Sigmoid colon (tissue), 7 donors: ENCODE measurements around the gene PCNT. TPM values are rescaled to one million over a fixed set of nuclear protein-coding genes. Genes with fewer than 3 reads are reported as not detected.

Experiments
- DNase-seq: peaks from one replicate; pipeline ENCODE4 v3.0.0-alpha.2; 2019
- H3K27ac ChIP-seq, 4 donors: fragments of 200-600 bp; sonication (generic); one replicate each; pipeline ENCODE4 v1.5.1; 2016 to 2019; ENCODE audit warnings: mild to moderate bottlenecking in 1 of 4
- H3K27me3 ChIP-seq, 3 donors: fragments of 200-600 bp; sonication (generic); one replicate each; pipeline ENCODE4 v1.5.1; 2019; ENCODE audit warnings: mild to moderate bottlenecking in 1 of 3
- H3K36me3 ChIP-seq, 4 donors: fragments of 200-600 bp; sonication (generic); one replicate each; pipeline ENCODE4 v1.5.1; 2016 to 2019
- H3K4me1 ChIP-seq, 4 donors: fragments of 200-600 bp; sonication (generic); one replicate each; pipeline ENCODE4 v1.5.1; 2017 to 2019
- H3K4me3 ChIP-seq, 4 donors: fragments of 200-600 bp; sonication (generic); one replicate each; pipeline ENCODE4 v1.5.1; 2017 to 2019; ENCODE audit warnings: mild to moderate bottlenecking in 2 of 4, moderate library complexity in 1 of 4
- H3K9me3 ChIP-seq, 4 donors: fragments of 200-600 bp in 3 of 4; sonication (generic) in 3 of 4; one replicate each; pipeline versions ENCODE4 v1.5.1 to v1.6.1; 2013 to 2019
- EP300 ChIP-seq, 4 donors: sonication (generic); formaldehyde crosslinking; IDR thresholded peaks; one replicate each; pipeline ENCODE4 v1.6.1; 2017; ENCODE audit warnings: antibody characterized with exemption in 4 of 4
- POLR2A ChIP-seq, 2 donors: fragments of 450-650 bp; IDR thresholded peaks; one replicate each; pipeline ENCODE4 v1.6.1; 2016; ENCODE audit warnings: antibody characterized with exemption in 2 of 2, mild to moderate bottlenecking in 2 of 2, moderate library complexity in 2 of 2
- POLR2AphosphoS5 ChIP-seq, 4 donors: sonication (generic); formaldehyde crosslinking; IDR thresholded peaks; one replicate each; pipeline ENCODE4 v1.6.1; 2017; ENCODE audit warnings: antibody characterized with exemption in 4 of 4
- WGBS, 2 donors: extraction: QIAGEN DNeasy Blood & Tissue Kit; methylation state at CpG; one replicate each; pipeline ENCODE4 v1.1.7; 2013; 5-methylcytosine and 5-hydroxymethylcytosine counted together
- intact Hi-C: fragments of 100-400 bp; cut with DNase I; formaldehyde crosslinking; loops from one replicate; pipeline ENCODE4 v1.15.1; 2023
- polyA plus RNA-seq, 3 donors: library from polyadenylated mRNA; stranded (reverse); fragments of 200-250 nt; gene quantifications; one replicate each; pipeline ENCODE4 v1.2.3, GENCODE V29; 2013
- total RNA-seq, 4 donors: library from RNA; depleted of rRNA; stranded (reverse); fragments of >200 nt; gene quantifications; one replicate each; pipeline ENCODE4 v1.1.0, GENCODE V29; 2016
- TF ChIP-seq, protein P1 (sequence below), 4 experiments: fragments of 450-650 bp in 3 of 4; fragments of 200-600 bp in 1 of 4; IDR thresholded peaks; one replicate each; pipeline ENCODE4 v1.5.1; 2016 to 2019; ENCODE audit warnings: antibody characterized with exemption in 4 of 4, mild to moderate bottlenecking in 3 of 4, moderate library complexity in 2 of 4
- donor health status: healthy with polysubstance abuse.
- donor health status: Bipolar disorder and iron deficiency.
- donor health status: healthy.

The PCNT gene
- total and polyA plus RNA-seq, 7 donors = 6.0 to 49.6 (median 18.5) TPM

DNA sequence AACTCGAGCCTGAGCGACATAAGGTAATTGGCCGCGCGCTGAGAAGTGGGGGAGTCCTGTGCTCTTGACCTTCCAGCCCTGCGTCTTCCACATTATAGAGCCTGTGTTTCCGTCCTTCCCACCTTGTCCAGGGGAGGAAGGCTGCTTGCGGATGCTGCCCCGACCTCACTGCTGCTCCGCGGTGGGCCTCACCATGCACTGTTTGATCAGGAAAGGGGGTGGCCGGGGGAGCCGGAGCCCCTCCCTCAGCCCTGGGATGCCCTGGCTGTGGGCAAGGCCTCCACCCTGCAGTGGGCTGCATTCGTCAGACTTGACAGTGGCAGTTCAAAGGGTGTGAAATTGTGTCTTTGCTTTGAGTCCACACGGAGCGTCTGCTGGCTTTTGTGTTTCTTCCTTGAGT lies 30.1 kb downstream of the PCNT start:
- WGBS, 2 donors = 93 to 97% methylated on average over 16 of the region's 16 CpGs
- Histone ChIP-seq H3K36me3 (peaks cover 27 to 99% (median 81%) of the 10 kb centered on the region in 4 donors), H3K4me3 (no peak overlapping the region), H3K27ac (no peak overlapping the region), H3K9me3 (no peaks in the 10 kb centered on the region), H3K4me1 (no peaks in the 10 kb centered on the region), H3K27me3 (no peaks in the 10 kb centered on the region)
- intact Hi-C loops = no loop called here
- TF ChIP-seq POLR2A (IDR thresholded peaks at IDR 0.05) = no peak
- no peak for TF ChIP-seq POLR2AphosphoS5 (IDR thresholded peaks at IDR 0.05)
- no peak for TF ChIP-seq EP300 (IDR thresholded peaks at IDR 0.05)
- TF ChIP-seq, protein P1, sequence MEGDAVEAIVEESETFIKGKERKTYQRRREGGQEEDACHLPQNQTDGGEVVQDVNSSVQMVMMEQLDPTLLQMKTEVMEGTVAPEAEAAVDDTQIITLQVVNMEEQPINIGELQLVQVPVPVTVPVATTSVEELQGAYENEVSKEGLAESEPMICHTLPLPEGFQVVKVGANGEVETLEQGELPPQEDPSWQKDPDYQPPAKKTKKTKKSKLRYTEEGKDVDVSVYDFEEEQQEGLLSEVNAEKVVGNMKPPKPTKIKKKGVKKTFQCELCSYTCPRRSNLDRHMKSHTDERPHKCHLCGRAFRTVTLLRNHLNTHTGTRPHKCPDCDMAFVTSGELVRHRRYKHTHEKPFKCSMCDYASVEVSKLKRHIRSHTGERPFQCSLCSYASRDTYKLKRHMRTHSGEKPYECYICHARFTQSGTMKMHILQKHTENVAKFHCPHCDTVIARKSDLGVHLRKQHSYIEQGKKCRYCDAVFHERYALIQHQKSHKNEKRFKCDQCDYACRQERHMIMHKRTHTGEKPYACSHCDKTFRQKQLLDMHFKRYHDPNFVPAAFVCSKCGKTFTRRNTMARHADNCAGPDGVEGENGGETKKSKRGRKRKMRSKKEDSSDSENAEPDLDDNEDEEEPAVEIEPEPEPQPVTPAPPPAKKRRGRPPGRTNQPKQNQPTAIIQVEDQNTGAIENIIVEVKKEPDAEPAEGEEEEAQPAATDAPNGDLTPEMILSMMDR (IDR thresholded peaks at IDR 0.05) = no peak
- DNase-seq = no peak

DNA sequence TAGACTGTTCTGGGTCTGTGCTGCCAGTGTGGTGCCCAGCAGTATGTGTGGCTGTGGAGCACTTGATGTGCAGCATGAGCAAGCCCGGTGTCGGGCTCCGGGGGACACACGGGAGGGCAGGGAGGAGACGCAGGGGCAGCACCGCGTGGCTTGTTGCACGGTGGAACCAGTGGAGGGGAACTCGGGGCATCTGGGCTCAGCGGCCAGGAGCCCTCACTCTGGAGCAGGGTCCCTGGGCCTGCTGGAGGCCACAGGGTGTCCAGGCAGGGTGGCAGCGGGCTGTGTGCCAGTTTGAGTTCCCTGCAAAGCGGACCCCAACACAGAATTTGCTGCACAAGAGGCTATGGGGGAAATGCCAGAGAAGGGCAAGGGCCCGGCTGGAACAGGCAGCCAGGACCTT lies 30.6 kb downstream of the PCNT start:
- Histone ChIP-seq H3K27me3 (no peaks in the 10 kb centered on the region), H3K36me3 (peaks cover 23 to 95% (median 76%) of the 10 kb centered on the region in 4 donors), H3K9me3 (no peaks in the 10 kb centered on the region), H3K4me3 (no peak overlapping the region), H3K4me1 (no peaks in the 10 kb centered on the region), H3K27ac (no peak overlapping the region)
- TF ChIP-seq POLR2AphosphoS5 (IDR thresholded peaks at IDR 0.05) = no peak
- TF ChIP-seq POLR2A (IDR thresholded peaks at IDR 0.05) = no peak
- TF ChIP-seq, protein P1 (IDR thresholded peaks at IDR 0.05) = no peak
- TF ChIP-seq EP300 (IDR thresholded peaks at IDR 0.05) = no peak
- WGBS, 2 donors = 96% methylated on average over 13 of the region's 13 CpGs
- no peak for DNase-seq
- intact Hi-C loops = no loop called here

DNA sequence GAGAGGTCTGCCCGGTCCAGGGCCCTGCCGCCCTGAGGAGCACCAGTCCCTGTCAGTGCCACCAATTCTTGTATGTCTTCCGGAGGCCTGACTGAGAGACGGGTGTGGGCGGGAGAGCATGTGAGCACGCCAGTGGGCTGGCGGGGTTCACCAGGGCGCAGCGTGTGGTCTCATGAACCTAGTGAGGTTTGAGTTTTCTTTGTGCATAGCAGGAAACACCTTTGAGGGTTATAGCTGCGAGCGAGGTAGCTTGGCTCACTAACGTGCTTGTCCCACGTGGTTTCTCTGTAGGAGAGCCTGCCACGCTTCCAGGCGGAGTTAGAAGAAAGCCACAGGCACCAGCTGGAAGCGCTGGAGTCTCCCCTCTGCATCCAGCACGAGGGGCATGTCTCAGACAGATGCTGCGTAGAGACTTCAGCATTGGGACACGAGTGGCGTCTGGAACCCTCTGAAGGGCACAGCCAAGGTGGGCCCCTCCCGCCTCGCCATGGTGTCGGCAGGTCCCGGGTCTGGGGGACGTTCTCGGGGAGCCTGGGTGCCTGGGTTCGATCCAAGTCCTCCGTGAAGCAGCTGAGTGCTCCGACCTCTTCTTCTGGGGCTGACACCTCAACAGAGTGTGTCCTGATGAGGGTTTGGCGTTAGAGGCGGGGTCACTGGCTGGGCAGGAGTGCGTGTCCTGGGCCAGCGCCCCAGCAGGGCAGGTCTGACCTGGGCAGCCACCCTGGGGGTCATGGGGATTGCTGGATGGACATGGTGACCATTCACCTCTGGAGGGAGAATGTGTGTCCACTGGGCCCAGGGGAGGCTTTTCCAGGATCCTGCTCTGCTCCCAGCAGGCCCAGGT lies 31.4 kb downstream of the PCNT start:
- intact Hi-C loops = no loop called here
- H3K4me1 ChIP-seq = no peaks in the 10 kb centered on the region
- no peaks in the 10 kb centered on the region for H3K27me3 ChIP-seq
- H3K9me3 ChIP-seq = no peaks in the 10 kb centered on the region
- peaks cover 15 to 92% (median 69%) of the 10 kb centered on the region in 4 donors for H3K36me3 ChIP-seq
- no peak overlapping the region for H3K27ac ChIP-seq
- 95% methylated on average over 33 of the region's 33 CpGs for WGBS, 2 donors
- no peak for DNase-seq
- no peak overlapping the region for H3K4me3 ChIP-seq
- TF ChIP-seq POLR2AphosphoS5 (IDR thresholded peaks at IDR 0.05) = no peak
- TF ChIP-seq EP300 (IDR thresholded peaks at IDR 0.05) = no peak
- no peak for TF ChIP-seq POLR2A (IDR thresholded peaks at IDR 0.05)
- TF ChIP-seq, protein P1 (IDR thresholded peaks at IDR 0.05) = no peak

DNA sequence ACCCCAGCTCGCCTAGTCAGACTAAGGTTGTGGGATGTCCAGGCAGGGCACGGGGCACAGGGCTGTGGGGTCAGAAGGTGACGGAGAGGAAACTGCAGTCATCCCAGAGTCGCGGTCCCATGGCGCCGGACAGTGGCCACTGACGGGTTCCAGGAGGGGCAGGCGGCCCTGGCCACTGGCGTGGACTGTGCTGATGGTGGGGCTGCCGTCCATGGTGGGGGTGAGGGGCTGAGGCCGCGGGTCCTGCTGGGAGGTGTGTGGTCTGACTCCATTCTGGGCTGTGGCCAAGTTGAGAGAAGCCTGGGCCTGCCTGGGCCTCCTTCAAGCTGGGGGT lies 32.0 kb downstream of the PCNT start:
- H3K36me3 ChIP-seq = peaks cover 9 to 92% (median 64%) of the 10 kb centered on the region in 4 donors
- no peaks in the 10 kb centered on the region for H3K27me3 ChIP-seq
- DNase-seq = no peak
- TF ChIP-seq EP300 (IDR thresholded peaks at IDR 0.05) (no peak), POLR2A (IDR thresholded peaks at IDR 0.05) (no peak), POLR2AphosphoS5 (IDR thresholded peaks at IDR 0.05) (no peak)
- TF ChIP-seq, protein P1 (IDR thresholded peaks at IDR 0.05) = no peak
- no peaks in the 10 kb centered on the region for H3K4me1 ChIP-seq
- no peaks in the 10 kb centered on the region for H3K9me3 ChIP-seq
- H3K4me3 ChIP-seq = no peak overlapping the region
- H3K27ac ChIP-seq = no peak overlapping the region
- WGBS, 2 donors = 97 to 98% methylated on average over 13 of the region's 13 CpGs
- intact Hi-C loops = no loop called here
